AG09309 (cell line): Measurements from ENCODE around the gene RNF19B.

Experiments
- DNase-seq: peaks from one replicate; pipeline ENCODE4 v3.0.0-alpha.2; 2010; ENCODE audit warnings: low read depth
- H3K4me3 ChIP-seq: 2 replicates; pipeline ENCODE4 v1.5.1; 2011; ENCODE audit warnings: mild to moderate bottlenecking, low read depth, low read length, moderate library complexity; ENCODE audit not compliant: control insufficient read depth
- TF ChIP-seq, protein P1 (sequence below): IDR thresholded peaks from 2 replicates; pipeline ENCODE4 v1.5.1; 2011; ENCODE audit warnings: mild to moderate bottlenecking, low read depth, low read length, inconsistent platforms; ENCODE audit not compliant: insufficient read depth, control insufficient read depth; ENCODE audit errors: missing control alignments

Gene RNF19B

GRCh38 chr1:32967888-32968568, 3.4 kb upstream of the RNF19B start:
- no peak overlapping the region for H3K4me3 ChIP-seq
- no peak for DNase-seq
- TF ChIP-seq, protein P1, sequence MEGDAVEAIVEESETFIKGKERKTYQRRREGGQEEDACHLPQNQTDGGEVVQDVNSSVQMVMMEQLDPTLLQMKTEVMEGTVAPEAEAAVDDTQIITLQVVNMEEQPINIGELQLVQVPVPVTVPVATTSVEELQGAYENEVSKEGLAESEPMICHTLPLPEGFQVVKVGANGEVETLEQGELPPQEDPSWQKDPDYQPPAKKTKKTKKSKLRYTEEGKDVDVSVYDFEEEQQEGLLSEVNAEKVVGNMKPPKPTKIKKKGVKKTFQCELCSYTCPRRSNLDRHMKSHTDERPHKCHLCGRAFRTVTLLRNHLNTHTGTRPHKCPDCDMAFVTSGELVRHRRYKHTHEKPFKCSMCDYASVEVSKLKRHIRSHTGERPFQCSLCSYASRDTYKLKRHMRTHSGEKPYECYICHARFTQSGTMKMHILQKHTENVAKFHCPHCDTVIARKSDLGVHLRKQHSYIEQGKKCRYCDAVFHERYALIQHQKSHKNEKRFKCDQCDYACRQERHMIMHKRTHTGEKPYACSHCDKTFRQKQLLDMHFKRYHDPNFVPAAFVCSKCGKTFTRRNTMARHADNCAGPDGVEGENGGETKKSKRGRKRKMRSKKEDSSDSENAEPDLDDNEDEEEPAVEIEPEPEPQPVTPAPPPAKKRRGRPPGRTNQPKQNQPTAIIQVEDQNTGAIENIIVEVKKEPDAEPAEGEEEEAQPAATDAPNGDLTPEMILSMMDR: no peak

DNA sequence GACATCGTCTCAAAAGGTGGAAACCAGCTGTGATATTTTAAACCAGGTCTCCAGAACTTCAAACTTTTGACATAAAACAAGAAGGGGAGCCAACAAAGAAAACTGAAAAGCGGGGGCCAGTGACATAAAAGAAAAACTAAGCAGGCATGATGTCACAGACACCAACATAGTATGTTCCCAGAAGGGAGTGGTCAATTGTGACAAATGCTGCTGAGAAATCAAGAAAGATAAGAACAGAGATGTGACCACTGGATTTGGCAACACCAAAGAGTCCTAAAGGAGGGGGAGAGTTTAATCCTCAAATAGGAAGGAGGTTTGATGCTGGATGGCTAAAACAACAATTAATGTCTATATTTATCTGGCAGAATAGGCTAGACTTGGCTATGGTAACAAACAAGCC, 2.3 kb upstream of the RNF19B start:
- no peak for DNase-seq
- no peak overlapping the region for H3K4me3 ChIP-seq
- TF ChIP-seq, protein P1: no peak

- TF ChIP-seq, protein P1: no peak
- H3K4me3 ChIP-seq: peak overlapping the region; percentile 77
- no peak for DNase-seq
Observed at GRCh38 chr1:32965251-32965747, 690 bp upstream of the RNF19B start.

GRCh38 chr1:32963746-32964460, 706 bp downstream of the RNF19B start:
- peak overlapping the region; percentile 77 for H3K4me3 ChIP-seq
- no peak for DNase-seq
- TF ChIP-seq, protein P1: no peak

DNA sequence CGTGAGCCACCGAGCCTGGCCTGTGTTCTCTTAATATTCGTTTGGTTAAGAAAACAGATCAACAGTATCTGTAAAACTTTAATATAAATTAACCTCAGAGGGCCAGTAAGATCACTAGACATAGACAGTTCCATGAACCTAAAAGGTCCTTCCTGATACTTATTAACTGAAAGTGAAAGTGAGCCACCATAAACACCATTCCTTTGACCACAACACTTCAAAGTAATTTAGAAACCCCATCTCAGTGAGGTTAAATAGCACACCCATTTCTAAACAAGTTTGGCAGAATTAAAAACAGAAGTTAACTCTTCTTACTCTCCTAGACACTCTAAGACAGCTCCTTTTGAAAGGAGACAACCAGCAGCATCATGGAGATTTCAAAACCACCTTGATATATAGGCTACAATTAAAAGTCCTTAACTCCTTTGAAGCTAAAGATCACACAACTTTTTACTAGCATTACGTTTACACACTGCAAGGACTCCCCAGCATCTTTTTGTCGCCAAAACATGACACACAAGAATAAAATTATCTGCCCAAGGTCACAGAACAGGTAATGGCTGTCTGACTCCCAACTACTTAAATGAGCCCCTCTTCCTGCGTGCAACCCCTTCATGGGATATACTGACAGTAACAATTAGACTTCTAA, 2.2 kb downstream of the RNF19B start:
- TF ChIP-seq, protein P1: no peak

GRCh38 chr1:32960819-32961355, 3.7 kb downstream of the RNF19B start:
- TF ChIP-seq, protein P1: no peak
- H3K4me3 ChIP-seq: no peak overlapping the region
- DNase-seq: no peak

More for the DNA sequence above, 2.2 kb downstream of the RNF19B start:
- peak overlapping the region; percentile 77 for H3K4me3 ChIP-seq
- DNase-seq: no peak
